Measurements from ENCODE around the gene NOL4L. TPM values are rescaled to one million over a fixed set of nuclear protein-coding genes. Genes with fewer than 3 reads are reported as not detected.

The NOL4L gene
- total RNA-seq, 4 donors from 2014 or later, result 5.9 to 20.5 (median 6.9) TPM

DNA sequence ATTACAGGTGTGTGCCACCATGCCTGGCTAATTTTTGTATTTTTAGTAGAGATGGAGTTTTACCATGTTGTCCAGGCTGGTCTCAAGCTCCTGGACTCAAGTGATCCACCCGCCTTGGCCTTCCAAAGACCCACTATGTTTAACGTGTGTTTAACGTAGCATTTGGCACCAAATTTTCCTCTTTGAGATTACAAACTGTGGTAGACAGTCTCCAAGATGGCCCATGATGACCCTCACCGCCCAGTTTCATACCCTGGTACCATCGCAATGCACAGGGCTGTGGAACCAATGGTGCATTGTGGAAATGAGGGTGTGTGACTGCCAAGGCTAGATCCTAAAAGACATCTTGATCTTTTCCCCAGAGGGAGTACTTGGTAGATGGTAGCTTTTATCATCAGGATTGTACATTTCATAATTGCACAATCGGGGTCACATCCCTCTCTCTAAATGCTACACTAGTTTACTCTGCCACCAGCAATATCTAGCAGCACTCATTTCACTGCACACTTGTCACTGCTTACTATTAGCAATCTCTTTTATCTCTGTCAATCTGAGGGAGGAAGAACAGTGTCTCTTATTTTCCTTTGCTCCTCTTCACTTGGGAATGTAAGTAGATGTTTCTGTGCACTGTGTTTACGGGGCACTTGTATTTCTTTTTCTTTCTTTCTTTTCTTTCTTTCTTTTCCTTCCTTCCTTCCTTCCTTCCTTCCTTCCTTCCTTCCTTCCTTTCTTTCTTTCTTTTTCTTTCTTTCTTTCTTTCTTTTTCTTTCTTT is 96.9 kb downstream of the NOL4L start:
- TF ChIP-seq, protein P1, sequence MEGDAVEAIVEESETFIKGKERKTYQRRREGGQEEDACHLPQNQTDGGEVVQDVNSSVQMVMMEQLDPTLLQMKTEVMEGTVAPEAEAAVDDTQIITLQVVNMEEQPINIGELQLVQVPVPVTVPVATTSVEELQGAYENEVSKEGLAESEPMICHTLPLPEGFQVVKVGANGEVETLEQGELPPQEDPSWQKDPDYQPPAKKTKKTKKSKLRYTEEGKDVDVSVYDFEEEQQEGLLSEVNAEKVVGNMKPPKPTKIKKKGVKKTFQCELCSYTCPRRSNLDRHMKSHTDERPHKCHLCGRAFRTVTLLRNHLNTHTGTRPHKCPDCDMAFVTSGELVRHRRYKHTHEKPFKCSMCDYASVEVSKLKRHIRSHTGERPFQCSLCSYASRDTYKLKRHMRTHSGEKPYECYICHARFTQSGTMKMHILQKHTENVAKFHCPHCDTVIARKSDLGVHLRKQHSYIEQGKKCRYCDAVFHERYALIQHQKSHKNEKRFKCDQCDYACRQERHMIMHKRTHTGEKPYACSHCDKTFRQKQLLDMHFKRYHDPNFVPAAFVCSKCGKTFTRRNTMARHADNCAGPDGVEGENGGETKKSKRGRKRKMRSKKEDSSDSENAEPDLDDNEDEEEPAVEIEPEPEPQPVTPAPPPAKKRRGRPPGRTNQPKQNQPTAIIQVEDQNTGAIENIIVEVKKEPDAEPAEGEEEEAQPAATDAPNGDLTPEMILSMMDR (IDR thresholded peaks at IDR 0.05; ENCODE audit: low read depth), result no peak

- TF ChIP-seq, protein P1 (IDR thresholded peaks at IDR 0.05; ENCODE audit: low read depth), result no peak
Measured at GRCh38 chr20:32487381-32487780, 97.8 kb downstream of the NOL4L start.

DNA sequence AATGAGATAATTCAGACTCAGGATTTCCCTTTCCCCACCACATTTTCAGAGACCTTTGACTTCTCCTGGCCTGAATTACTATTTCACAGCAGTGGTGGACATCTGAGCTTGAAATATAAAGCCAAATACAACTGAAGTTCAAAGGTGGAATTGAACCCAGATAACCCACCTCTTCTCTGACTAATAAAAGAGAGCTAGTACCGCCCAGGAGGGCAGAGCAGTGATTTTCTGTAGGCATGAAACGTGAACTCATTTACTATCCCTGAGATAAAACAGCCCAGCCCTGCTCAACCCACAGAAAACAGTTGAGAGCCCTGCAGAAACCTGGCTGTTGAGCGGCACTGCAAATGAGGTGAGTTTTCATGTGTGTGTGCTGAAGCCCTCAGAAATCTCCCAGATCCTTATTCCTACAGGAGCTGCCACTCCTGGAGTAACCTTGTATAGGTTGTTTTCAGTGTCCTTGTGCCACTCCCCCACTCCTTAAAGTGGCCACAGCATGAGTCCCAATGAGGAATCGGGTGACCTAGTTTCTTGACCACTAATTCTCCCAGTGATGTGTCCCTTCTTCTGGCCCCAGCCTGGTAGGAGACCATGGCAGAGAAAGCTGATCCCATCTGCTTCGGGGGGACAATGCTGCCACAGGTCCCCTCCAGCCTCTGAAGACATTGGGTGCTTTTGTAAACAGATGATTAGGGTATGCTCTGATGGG is 99.2 kb downstream of the NOL4L start:
- TF ChIP-seq, protein P1 (IDR thresholded peaks at IDR 0.05; ENCODE audit: low read depth), result no peak

- TF ChIP-seq, protein P1 (IDR thresholded peaks at IDR 0.05; ENCODE audit: low read depth), result no peak
Measured at GRCh38 chr20:32484958-32485769, 100.0 kb downstream of the NOL4L start.

DNA sequence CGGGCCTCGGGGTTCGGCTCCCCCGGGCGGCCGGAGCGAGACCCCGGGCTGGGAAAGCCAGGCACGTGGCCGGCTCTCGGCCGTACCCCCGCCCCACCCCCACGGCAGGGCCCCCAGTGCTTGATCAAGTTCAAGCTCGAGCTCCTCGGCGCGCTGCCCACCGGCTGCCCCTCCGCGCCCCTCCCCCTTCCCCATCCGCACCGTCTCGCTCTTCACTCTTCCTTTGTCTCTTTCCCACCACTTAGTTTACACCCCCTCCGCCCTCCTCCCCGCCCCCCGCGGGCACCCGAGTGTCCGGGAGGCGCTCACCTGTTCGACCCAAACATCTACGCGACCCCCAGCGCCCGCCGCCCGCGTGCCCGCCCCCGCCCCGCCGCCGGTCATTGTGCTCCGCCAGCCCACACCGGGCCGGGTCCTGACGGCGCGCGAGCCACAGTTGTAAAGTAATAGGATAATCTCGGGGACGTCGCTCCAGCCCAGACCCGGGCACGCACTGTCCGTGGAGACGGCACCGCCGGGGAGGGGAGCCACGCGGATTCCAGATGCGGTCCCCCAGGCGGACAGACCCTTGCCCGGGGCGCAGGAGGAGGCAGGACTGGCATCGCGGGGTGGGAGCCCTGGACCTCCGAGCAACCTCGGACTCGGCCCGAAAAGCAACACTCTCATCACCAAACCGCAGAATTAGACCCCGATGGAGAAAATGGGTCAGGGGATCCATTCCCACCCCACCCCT is 100.7 kb downstream of the NOL4L start:
- TF ChIP-seq, protein P1 (IDR thresholded peaks at IDR 0.05; ENCODE audit: low read depth), result no peak

- TF ChIP-seq, protein P1 (IDR thresholded peaks at IDR 0.05; ENCODE audit: low read depth), result no peak
Measured at GRCh38 chr20:32483351-32484224, 101.5 kb downstream of the NOL4L start.
